BE2C (cell line): ENCODE data around the gene SEMA4D.

Experiments used
- DNase-seq: peaks from one replicate; pipeline ENCODE4 v3.0.0-alpha.2; 2020
- H3K27me3 ChIP-seq: fragments of 250-450 bp; sonication (Bioruptor Pico); 2 replicates; pipeline ENCODE4 v1.5.1; 2020; ENCODE audit warnings: mild to moderate bottlenecking
- H3K36me3 ChIP-seq: fragments of 250-450 bp; sonication (Bioruptor Pico); 2 replicates; pipeline ENCODE4 v1.5.1; 2020; ENCODE audit warnings: mild to moderate bottlenecking
- H3K4me1 ChIP-seq: fragments of 250-450 bp; sonication (Bioruptor Pico); 2 replicates; pipeline ENCODE4 v1.5.1; 2020
- H3K4me3 ChIP-seq: 2 replicates; pipeline ENCODE4 v1.5.1; 2011; ENCODE audit warnings: low read depth, low read length
- H3K9me3 ChIP-seq: fragments of 250-450 bp; sonication (Bioruptor Pico); 2 replicates; pipeline ENCODE4 v1.5.1; 2020
- TF ChIP-seq, protein P1 (sequence below): IDR thresholded peaks from 2 replicates; pipeline ENCODE4 v1.5.1; 2012; ENCODE audit warnings: mild to moderate bottlenecking, low read depth, low read length

The SEMA4D gene

DNA sequence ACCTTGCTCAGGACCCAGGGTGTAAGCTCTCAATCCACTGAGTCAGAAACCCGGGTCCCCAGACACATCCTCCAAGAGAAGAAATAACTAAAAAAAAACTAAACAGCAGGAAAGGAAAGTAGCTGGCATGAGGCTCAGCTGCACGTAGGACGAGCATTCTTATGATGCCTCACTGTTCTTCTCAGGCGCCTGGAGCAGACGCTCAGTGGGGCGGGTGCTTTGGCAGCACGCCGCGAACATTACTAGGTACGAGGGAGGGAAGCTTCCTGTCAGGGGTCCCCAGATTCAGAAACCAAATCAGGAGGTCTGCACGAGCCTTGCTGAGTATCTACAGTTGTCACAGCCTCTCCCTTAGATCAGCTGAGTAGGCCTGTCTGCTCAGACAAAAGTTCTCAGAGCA, 93.8 kb downstream of the SEMA4D start:
- Histone ChIP-seq H3K4me1 (no peaks in the 10 kb centered on the region; the same call in 1 of the 2 replicates), H3K9me3 (peaks cover 3% of the 10 kb centered on the region; the same call in 1 of the 2 replicates), H3K4me3 (no peak overlapping the region), H3K27me3 (no peaks in the 10 kb centered on the region), H3K36me3 (no peaks in the 10 kb centered on the region)
- DNase-seq = no peak
- TF ChIP-seq, protein P1, sequence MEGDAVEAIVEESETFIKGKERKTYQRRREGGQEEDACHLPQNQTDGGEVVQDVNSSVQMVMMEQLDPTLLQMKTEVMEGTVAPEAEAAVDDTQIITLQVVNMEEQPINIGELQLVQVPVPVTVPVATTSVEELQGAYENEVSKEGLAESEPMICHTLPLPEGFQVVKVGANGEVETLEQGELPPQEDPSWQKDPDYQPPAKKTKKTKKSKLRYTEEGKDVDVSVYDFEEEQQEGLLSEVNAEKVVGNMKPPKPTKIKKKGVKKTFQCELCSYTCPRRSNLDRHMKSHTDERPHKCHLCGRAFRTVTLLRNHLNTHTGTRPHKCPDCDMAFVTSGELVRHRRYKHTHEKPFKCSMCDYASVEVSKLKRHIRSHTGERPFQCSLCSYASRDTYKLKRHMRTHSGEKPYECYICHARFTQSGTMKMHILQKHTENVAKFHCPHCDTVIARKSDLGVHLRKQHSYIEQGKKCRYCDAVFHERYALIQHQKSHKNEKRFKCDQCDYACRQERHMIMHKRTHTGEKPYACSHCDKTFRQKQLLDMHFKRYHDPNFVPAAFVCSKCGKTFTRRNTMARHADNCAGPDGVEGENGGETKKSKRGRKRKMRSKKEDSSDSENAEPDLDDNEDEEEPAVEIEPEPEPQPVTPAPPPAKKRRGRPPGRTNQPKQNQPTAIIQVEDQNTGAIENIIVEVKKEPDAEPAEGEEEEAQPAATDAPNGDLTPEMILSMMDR = no peak

DNA sequence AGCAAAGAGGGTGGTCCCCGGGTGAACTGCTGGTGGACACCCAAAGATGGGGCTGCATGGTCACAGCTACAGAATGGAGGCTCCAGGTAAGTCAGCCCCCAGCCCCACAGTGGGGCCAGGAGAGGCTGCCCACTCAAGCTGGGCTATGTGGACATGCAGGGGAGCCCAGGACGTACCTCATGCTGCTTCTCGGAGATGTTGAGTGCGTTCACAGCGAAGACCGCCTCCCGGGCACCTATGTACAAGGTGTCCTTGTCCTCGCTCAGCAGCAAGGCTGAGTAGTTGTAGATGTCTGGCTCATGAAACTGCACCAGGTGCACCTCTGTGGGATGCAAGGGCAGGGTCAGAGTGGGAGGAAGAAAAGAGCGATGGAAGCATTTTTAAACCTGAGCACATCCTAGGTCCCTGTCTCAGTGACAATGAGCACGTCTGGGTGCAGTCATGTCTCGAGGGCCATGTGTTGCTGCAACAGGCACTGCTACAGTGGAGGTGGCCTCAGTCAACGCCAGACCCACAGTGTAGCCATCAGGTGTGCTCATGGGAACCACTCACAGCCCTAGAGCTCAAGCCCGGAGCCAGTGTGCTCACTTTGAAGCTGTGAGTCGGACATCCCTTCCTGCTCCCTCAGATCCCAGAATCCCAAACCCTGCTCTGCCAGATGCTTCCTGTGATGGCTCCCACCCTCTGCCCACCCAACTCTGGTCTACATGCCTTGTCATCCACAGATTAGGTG, 95.1 kb downstream of the SEMA4D start:
- H3K4me1 ChIP-seq = no peaks in the 10 kb centered on the region; the same call in 1 of the 2 replicates
- TF ChIP-seq, protein P1 = no peak

DNA sequence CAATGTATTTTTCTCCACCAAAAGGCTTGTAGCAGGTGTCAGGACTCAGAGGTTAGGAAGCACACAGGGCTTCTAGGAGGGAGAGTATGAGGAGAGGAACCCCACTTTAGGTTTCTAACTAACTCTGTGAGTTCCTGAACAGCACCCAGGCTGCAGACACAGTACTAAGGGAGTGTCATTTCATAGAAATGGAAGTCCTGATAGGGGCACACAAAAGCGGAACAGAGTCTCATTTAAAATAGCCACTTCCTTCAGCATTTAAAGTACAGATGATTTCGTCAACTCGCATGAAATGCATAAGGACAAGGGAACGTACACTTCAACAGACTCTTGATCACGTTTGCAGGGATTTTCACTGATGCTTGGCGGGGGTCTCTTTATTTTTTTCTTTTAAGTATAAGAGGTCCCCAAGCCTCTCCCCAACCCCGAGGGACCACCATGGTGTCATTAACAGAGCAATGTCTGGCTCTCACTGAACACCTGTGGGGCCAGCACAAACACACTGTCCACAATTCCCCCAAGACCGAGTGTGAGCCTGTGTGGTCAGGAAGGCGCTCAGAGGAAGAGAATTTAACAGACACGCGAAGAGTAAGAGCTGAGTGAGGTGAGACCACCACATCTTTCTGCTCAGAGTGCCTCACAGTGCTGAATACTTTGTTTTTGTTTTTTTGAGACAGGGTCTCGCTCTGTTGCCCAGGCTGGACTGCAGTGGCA, 97.4 kb downstream of the SEMA4D start:
- TF ChIP-seq, protein P1 = no peak
- H3K4me1 ChIP-seq = no peaks in the 10 kb centered on the region
- DNase-seq = no peak
- H3K27me3 ChIP-seq = no peaks in the 10 kb centered on the region
- no peaks in the 10 kb centered on the region for H3K36me3 ChIP-seq
- H3K4me3 ChIP-seq = no peak overlapping the region
- H3K9me3 ChIP-seq = no peaks in the 10 kb centered on the region

More for the DNA sequence above, 95.1 kb downstream of the SEMA4D start:
- Histone ChIP-seq H3K36me3 (no peaks in the 10 kb centered on the region), H3K27me3 (no peaks in the 10 kb centered on the region), H3K9me3 (peaks cover 3% of the 10 kb centered on the region; the same call in 1 of the 2 replicates), H3K4me3 (no peak overlapping the region)
- no peak for DNase-seq

DNA sequence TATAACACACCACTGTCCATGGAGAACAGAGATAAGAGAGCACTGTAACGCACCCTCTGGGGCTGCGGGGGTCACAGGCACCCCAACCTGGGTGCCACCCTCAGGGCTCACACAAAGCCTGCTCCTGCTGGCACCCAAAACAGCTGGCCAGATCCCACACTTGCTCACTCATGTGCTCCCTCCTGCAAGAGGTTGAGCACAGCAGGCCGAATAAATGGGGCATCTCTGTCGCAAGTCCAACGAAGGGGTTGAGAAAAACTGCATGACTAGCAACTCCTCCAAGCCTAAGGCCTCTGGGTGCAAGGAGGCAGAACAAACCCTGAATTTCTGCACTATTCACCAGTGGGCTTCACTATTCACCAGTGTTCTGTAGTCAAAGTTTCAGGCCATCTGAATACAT, 99.3 kb downstream of the SEMA4D start:
- H3K4me3 ChIP-seq = no peak overlapping the region
- no peaks in the 10 kb centered on the region for H3K9me3 ChIP-seq
- H3K36me3 ChIP-seq = no peaks in the 10 kb centered on the region
- no peaks in the 10 kb centered on the region for H3K4me1 ChIP-seq
- DNase-seq = no peak
- TF ChIP-seq, protein P1 = no peak
- H3K27me3 ChIP-seq = no peaks in the 10 kb centered on the region

DNA sequence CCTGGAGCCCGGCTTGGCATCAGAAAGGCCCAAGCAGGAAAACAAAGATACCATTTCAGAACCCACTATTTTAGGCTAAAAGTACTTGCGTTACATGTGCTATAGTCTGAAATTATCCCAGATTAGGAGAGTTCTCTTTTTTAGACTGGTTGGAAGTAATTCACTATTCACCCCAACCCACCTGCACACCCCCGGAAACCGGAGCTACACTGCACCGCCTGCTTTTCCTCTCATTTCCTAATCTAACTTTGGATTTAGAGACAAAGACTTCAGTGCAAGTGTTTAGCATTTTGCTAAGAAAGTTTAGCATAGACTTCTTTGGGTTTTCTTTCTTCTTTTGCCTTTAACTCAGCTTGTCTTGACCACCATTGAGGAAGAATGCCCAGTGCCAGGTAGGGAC, 100.4 kb downstream of the SEMA4D start:
- Histone ChIP-seq H3K36me3 (no peaks in the 10 kb centered on the region), H3K4me3 (no peak overlapping the region), H3K9me3 (no peaks in the 10 kb centered on the region), H3K4me1 (no peaks in the 10 kb centered on the region), H3K27me3 (no peaks in the 10 kb centered on the region)
- no peak for DNase-seq
- TF ChIP-seq, protein P1 = no peak
